Muscle of leg (tissue), 11 donors: ENCODE results near the gene AOPEP. TPM values are rescaled to one million over a fixed set of nuclear protein-coding genes. Genes with fewer than 3 reads are reported as not detected.

Source experiments
- DNase-seq: peaks from one replicate; pipeline ENCODE4 v3.0.0; 2013
- H3K27ac ChIP-seq: one replicate; pipeline ENCODE4 v1.5.1; 2013; ENCODE audit warnings: mild to moderate bottlenecking, low read length, control low read depth
- H3K27me3 ChIP-seq: one replicate; pipeline ENCODE4 v1.6.1; 2013; ENCODE audit warnings: low read length; ENCODE audit not compliant: control insufficient read depth, insufficient read depth
- H3K36me3 ChIP-seq: one replicate; pipeline ENCODE4 v1.6.1; 2013; ENCODE audit warnings: low read length; ENCODE audit not compliant: control insufficient read depth, insufficient read depth
- H3K4me1 ChIP-seq: one replicate; pipeline ENCODE4 v1.6.1; 2013; ENCODE audit warnings: low read length; ENCODE audit not compliant: control insufficient read depth, insufficient read depth
- H3K4me3 ChIP-seq: one replicate; pipeline ENCODE4 v1.5.1; 2013; ENCODE audit warnings: low read length, control low read depth
- H3K9me3 ChIP-seq: replicated peaks from 2 replicates; pipeline ENCODE4 v1.6.1; 2013; ENCODE audit warnings: low read depth, low read length; ENCODE audit not compliant: control insufficient read depth
- WGBS: methylation state at CpG from one replicate; pipeline ENCODE4 v1.1.5; 2013; ENCODE audit warnings: missing lambda C conversion rate; ENCODE audit not compliant: insufficient coverage; 5-methylcytosine and 5-hydroxymethylcytosine counted together
- polyA plus RNA-seq, 8 donors: library from polyadenylated mRNA; unstranded; fragments of 120-200 nt; gene quantifications; one replicate each; pipeline versions ENCODE4 v1.2.1 to v1.2.3, GENCODE V29; 2013; ENCODE audit warnings: inconsistent platforms in 1 of 8, low replicate concordance in 1 of 8; ENCODE audit not compliant: insufficient read length in 8 of 8, insufficient read depth in 1 of 8
- total RNA-seq: library from RNA; stranded (reverse); fragments of 120-200 nt; gene quantifications from one replicate; pipeline ENCODE4 v1.2.4, GENCODE V29; 2013

The AOPEP gene
- total and polyA plus RNA-seq, 9 donors, result 35.0 to 52.3 (median 43.3) TPM

DNA sequence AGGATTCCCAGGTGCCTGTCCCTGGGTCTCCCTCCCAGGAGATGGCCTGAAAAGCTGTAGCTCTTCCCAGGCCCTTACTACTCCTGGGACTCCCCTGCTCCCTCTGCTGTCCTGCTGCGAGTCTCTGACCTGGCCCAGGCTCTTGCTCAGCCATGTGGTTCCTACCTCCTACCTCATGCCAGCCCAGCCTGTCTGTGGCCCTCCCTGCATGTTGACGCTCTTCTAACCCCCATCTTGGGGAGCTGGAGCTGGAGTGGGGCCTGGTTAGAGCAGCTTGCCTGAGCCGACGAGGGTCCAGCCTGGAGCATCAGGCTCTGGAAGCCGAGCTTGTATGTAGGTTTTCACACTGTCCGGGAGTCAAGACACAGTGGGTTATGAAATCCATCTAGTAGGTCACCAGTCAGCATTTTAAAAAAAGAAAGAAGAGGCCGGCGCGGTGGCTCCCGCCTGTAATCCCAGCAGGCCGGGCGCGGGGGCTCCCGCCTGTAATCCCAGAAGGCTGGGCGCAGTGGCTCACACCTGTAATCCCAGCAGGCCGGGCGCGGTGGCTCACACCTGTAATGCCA lies 346.6 kb downstream of the AOPEP start:
- no peak for DNase-seq
- Histone ChIP-seq H3K36me3 (peaks cover 21% of the 10 kb centered on the region), H3K27ac (no peak overlapping the region)

DNA sequence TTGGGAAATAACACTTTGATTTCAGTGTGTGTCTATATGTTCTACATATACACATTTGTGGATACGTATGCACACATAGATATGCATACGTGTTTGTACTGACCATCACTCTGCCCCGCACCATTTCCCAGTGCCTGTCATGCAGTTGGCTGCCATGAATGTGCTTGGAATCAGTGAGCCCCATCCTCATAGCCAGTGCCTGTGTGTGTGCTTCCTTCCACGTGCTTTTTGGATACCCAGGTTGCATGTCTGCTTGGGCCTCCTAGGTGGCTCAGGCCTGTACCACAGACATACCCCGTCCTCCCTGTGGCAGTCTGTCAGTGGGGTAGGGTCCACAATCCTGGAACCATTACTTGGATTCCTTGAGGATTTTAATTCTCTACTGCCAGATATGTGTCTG lies 347.4 kb downstream of the AOPEP start:
- no peaks in the 10 kb centered on the region for H3K9me3 ChIP-seq
- no peak overlapping the region for H3K27ac ChIP-seq
- no peak for DNase-seq
- H3K4me3 ChIP-seq, result no peak overlapping the region
- WGBS, result 84% methylated on average over 2 of the region's 5 CpGs
- H3K27me3 ChIP-seq, result no peaks in the 10 kb centered on the region
- peaks cover 25% of the 10 kb centered on the region for H3K36me3 ChIP-seq
- H3K4me1 ChIP-seq, result peaks cover 40% of the 10 kb centered on the region

More for the DNA sequence above, 346.6 kb downstream of the AOPEP start:
- H3K4me3 ChIP-seq, result no peak overlapping the region
- peaks cover 32% of the 10 kb centered on the region for H3K4me1 ChIP-seq
- no peaks in the 10 kb centered on the region for H3K27me3 ChIP-seq
- WGBS, result 91% methylated on average over 8 of the region's 18 CpGs
- no peaks in the 10 kb centered on the region for H3K9me3 ChIP-seq

GRCh38 chr9:95074632-95075031 lies 348.1 kb downstream of the AOPEP start:
- peaks cover 25% of the 10 kb centered on the region for H3K36me3 ChIP-seq
- H3K27ac ChIP-seq, result no peak overlapping the region
- H3K4me1 ChIP-seq, result peaks cover 44% of the 10 kb centered on the region
- no peaks in the 10 kb centered on the region for H3K9me3 ChIP-seq
- H3K4me3 ChIP-seq, result no peak overlapping the region
- 55% methylated on average over 5 of the region's 9 CpGs for WGBS
- no peak for DNase-seq
- H3K27me3 ChIP-seq, result no peaks in the 10 kb centered on the region

- DNase-seq, result no peak
- Histone ChIP-seq H3K4me1 (peaks cover 38% of the 10 kb centered on the region), H3K27me3 (no peaks in the 10 kb centered on the region), H3K4me3 (no peak overlapping the region), H3K9me3 (no peaks in the 10 kb centered on the region), H3K36me3 (peaks cover 25% of the 10 kb centered on the region), H3K27ac (no peak overlapping the region)
- 82% methylated on average over 4 of the region's 7 CpGs for WGBS
Observed at GRCh38 chr9:95075700-95076099, 349.2 kb downstream of the AOPEP start.

GRCh38 chr9:95076696-95077052 lies 350.2 kb downstream of the AOPEP start:
- peaks cover 30% of the 10 kb centered on the region for H3K36me3 ChIP-seq
- no peak overlapping the region for H3K27ac ChIP-seq
- WGBS, result 80% methylated on average over 1 of the region's 1 CpG
- no peaks in the 10 kb centered on the region for H3K9me3 ChIP-seq
- no peak overlapping the region for H3K4me3 ChIP-seq
- DNase-seq, result no peak
- H3K4me1 ChIP-seq, result peaks cover 39% of the 10 kb centered on the region
- H3K27me3 ChIP-seq, result no peaks in the 10 kb centered on the region

DNA sequence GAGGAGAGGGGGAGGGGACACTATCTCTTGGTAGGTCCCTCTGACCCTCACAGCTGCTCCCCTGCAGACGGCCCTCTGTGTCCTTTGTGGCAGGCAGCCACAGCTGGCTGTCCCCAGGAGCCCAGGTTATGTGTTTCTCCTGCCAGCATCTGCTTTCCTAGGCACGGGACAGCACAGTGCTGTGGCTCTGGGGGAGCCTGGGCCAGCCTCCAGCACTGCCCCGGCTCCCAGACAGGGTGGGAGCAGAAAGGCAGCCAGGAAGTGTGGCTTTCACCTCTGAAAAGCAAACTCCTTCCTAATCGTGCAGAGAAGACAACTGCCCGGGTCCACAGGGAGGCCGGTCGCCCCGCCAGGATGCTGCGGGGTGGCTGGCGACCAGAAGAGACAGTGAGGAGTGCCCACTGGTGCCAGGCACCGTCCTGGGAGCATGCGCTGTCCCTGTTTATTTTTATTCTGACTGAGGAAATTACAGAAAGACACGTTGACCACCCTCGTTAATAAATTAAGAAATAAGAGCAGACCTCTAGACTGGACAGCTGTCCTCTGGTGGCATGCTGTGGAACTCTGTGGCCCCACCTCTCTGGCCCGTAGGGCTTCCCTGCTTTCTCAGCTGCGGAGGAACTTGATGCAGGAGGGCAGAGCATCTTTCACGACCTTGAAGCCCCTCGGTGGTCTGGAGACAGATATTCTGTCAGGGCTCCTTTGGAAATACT lies 350.7 kb downstream of the AOPEP start:
- H3K27ac ChIP-seq, result peak overlapping the region; percentile 65
- H3K27me3 ChIP-seq, result no peaks in the 10 kb centered on the region
- DNase-seq, result no peak
- WGBS, result 56% methylated on average over 15 of the region's 18 CpGs
- H3K36me3 ChIP-seq, result peaks cover 32% of the 10 kb centered on the region
- peaks cover 39% of the 10 kb centered on the region for H3K4me1 ChIP-seq
- no peak overlapping the region for H3K4me3 ChIP-seq
- no peaks in the 10 kb centered on the region for H3K9me3 ChIP-seq

DNA sequence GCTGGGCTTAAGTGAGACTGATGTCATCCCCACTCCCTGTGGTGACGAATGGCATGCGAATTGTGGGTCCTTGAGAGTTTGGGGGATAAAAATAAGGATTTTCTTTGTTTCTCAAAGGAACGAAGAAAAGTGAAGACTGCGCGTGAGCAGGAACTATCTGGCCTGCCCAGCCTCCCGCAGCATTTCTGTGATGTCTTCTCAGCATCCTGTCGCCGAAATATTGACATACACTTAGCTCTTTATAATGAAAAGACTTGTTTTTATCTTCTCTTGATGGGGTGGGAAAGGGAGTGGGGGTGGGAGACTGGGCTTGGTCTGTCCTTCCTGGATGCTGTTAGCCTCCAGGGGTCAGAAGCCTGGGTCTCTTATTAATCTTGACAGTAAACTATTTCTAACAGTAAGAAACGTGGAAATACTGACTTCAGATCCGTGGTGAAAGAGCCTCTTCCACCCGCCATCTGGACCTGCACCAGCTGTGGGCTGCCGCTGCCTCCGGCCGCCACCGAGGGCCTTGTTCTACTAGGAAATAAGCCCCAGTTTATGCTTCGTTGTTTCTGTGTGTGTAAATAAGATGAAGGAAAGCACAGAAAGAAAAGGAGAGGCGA lies 351.4 kb downstream of the AOPEP start:
- peaks cover 37% of the 10 kb centered on the region for H3K36me3 ChIP-seq
- DNase-seq, result no peak
- whole genome bisulfite sequencing, result no CpG with 5 or more reads among the region's 17 CpGs
- peaks cover 39% of the 10 kb centered on the region for H3K4me1 ChIP-seq
- H3K4me3 ChIP-seq, result no peak overlapping the region
- H3K27ac ChIP-seq, result peak overlapping the region; percentile 65
- H3K27me3 ChIP-seq, result no peaks in the 10 kb centered on the region
- H3K9me3 ChIP-seq, result no peaks in the 10 kb centered on the region

DNA sequence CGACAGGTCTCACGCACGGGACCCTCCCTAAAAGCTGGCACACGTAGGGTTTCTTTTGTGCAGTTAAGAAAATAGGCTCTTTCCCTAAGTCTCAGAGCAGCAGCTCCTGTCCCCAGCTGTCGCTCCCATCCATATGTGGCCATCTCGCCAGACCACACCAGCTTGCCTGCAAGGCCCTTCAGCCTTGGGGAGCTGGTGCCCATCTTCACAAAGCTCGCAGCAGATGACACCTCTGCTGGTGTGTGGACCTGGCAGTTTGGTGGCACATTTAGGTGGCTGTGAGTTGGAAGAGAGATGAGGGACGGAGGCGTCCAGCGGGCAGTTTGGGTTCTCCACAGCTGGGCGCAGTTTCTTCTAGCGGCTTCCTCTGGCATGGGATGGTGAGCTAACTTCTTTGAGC lies 352.0 kb downstream of the AOPEP start:
- WGBS, result 92% methylated on average over 4 of the region's 12 CpGs
- H3K27ac ChIP-seq, result peak overlapping the region; percentile 65
- H3K36me3 ChIP-seq, result peaks cover 41% of the 10 kb centered on the region
- no peak for DNase-seq
- H3K9me3 ChIP-seq, result no peaks in the 10 kb centered on the region
- peaks cover 39% of the 10 kb centered on the region for H3K4me1 ChIP-seq
- H3K4me3 ChIP-seq, result no peak overlapping the region
- H3K27me3 ChIP-seq, result no peaks in the 10 kb centered on the region

GRCh38 chr9:95078939-95079338 lies 352.4 kb downstream of the AOPEP start:
- peaks cover 38% of the 10 kb centered on the region for H3K4me1 ChIP-seq
- no peak for DNase-seq
- no CpG with 5 or more reads among the region's 6 CpGs for WGBS

GRCh38 chr9:95079461-95079860 lies 353.0 kb downstream of the AOPEP start:
- WGBS, result 92% methylated on average over 7 of the region's 10 CpGs
- Histone ChIP-seq H3K4me1 (peaks cover 36% of the 10 kb centered on the region), H3K27me3 (no peaks in the 10 kb centered on the region), H3K27ac (no peak overlapping the region), H3K9me3 (no peaks in the 10 kb centered on the region), H3K4me3 (no peak overlapping the region), H3K36me3 (peaks cover 40% of the 10 kb centered on the region)
- no peak for DNase-seq

More at GRCh38 chr9:95078939-95079338, 352.4 kb downstream of the AOPEP start:
- Histone ChIP-seq H3K27ac (no peak overlapping the region), H3K27me3 (no peaks in the 10 kb centered on the region), H3K4me3 (no peak overlapping the region), H3K9me3 (no peaks in the 10 kb centered on the region), H3K36me3 (peaks cover 43% of the 10 kb centered on the region)
